ENCODE data around the gene FAM221A. TPM values are rescaled to one million over a fixed set of nuclear protein-coding genes. Genes with fewer than 3 reads are reported as not detected.
"Not testable (repeated sequence)": the region's sequence is repeated elsewhere in the genome, so short reads cannot be mapped to it uniquely, and the experiment has no call there.

The FAM221A gene
- total RNA-seq, 1 donor from 2014 or later: 2.7 TPM

DNA sequence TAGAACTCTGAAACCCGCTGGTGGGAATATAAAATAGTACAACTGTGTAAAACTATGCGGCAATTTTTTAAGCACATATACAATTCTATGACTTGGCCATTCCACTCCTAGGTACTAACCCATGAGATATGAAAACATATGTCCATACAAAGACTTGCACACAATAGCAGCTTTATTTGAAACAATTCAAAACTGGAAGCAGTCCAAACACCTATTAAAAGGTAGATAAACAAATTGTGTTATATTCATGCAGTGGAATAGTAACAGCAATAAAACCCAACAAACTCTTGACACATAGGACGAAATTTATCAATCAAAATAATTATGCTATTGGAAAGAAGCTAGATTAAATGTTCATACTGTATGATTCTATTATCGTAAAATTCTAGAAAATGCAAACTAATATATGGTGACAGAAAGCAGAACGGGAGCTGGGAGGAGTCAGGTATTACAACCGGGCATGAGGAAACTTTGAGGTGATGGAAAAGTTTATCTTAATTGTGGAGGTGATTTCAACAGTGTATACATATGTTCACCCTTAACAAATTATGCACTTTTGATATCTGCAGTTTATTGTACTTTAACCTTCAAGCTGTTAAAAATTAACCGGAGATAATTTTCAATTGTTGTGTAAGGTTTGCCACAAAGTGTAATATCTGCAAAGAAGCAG, 29.2 kb downstream of the FAM221A start:
- no peak for DNase-seq

GRCh38 chr7:23710000-23710399, 30.0 kb downstream of the FAM221A start, which contains the start of gene STK31:
TSS of gene STK31 (plus strand) at chr7:23710219. CDS start at chr7:23710286, 67 bp downstream.
- DNase-seq: no peak

GRCh38 chr7:23712368-23713284, 32.6 kb downstream of the FAM221A start:
- peak; percentile 86 for DNase-seq

- DNase-seq: no peak
Measured at GRCh38 chr7:23713285-23714149, 33.5 kb downstream of the FAM221A start.

- DNase-seq: no peak
Measured at GRCh38 chr7:23714150-23714464, 34.1 kb downstream of the FAM221A start.

- no peak for DNase-seq
Measured at GRCh38 chr7:23714579-23714978, 34.6 kb downstream of the FAM221A start.

GRCh38 chr7:23715099-23715498, 35.1 kb downstream of the FAM221A start:
- DNase-seq: no peak

DNA sequence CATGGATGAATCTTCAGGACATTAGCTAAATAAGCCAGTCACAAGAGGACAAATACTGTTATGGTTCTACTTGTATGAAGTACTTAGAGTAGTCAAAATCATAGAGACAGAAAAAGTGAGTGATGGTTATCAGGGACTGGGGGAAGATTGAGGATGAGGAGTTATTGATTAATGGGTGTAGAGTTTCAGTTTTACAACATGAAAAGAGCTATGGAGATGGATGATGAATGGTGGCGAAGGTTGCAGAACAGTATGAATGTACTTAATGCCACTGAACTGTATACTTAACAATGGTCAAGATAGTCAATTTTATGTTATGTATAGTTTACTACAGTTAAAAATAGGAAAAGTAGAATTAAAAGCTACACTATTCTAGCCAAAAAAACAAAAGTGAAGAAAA, 37.8 kb downstream of the FAM221A start:
- DNase-seq: no peak

GRCh38 chr7:23721456-23721855, 41.5 kb downstream of the FAM221A start:
- DNase-seq: no peak

- not testable (repeated sequence) for DNase-seq
Measured at GRCh38 chr7:23722587-23723216, 42.7 kb downstream of the FAM221A start.

- not testable (repeated sequence) for DNase-seq
Measured at GRCh38 chr7:23724113-23724512, 44.1 kb downstream of the FAM221A start.

DNA sequence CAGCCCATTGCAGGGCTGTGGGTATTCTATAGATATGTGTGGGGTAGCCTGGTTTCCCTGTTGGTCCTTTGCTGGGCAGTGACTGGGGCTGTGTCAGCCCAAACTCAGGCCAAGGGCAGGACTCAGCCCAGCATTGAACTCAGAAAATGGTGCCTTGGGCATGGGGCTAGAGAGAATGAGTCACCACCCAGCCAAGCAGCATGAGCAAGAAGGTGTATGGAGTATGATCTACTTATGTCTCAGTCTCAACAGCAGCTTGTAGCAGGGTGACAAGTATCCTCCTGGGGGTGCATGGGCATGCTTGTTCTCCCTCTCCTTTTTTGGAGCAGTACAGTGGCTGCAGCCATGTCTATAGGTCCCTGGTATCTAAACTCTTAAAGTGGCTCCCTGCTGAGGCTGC, 62.1 kb downstream of the FAM221A start:
- DNase-seq: no peak

- no peak for DNase-seq
Measured at GRCh38 chr7:23743226-23743625, 63.2 kb downstream of the FAM221A start.

DNA sequence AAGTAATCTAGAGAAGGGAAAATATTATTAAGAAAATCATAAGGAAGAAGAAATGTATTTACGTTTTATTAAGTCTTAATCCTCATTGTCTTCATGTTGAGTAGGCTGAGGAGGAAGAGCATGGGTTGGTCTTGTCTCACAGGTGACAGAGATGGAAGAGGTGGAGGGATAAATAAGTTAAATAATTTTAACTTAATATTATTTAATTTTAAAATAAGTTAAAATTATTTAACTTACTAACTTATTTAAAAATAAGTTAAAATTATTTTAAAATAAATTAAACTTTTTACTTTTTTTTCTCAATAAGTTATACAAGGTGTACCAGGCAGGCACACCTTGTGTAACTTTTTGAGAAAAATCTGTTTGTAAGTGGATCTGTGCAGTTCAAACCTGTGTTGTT, 66.6 kb downstream of the FAM221A start:
- no peak for DNase-seq

- no peak for DNase-seq
Measured at GRCh38 chr7:23751852-23752251, 71.9 kb downstream of the FAM221A start.

Small RNAs within 50 kb of the gene (small RNA-seq; reads per million reads assigned to genes)
- not detected for gene AC006026.2 (ENCODE audit: low replicate concordance)

Other genes starting within 250 kb of the FAM221A start
- 37.7 TPM for gene IGF2BP3, start 209.7 kb upstream of the FAM221A start, total RNA-seq
- 56.5 TPM for gene TRA2A, start 148.2 kb upstream of the FAM221A start, total RNA-seq
- gene CCDC126, start 82.8 kb upstream of the FAM221A start, total RNA-seq: 19.5 TPM
- 0.21 TPM for gene STK31, start 30.0 kb downstream of the FAM221A start, total RNA-seq

All from tongue (tissue), 3 donors.